HepG2 (cell line): Measurements from ENCODE around the gene PCDH12.

Experiments used
- HDAC6 ChIP-seq: fragments of 200-600 bp; sonication (generic); IDR thresholded peaks from 2 replicates; pipeline ENCODE4 v1.7.0; 2017; ENCODE audit warnings: mild to moderate bottlenecking, antibody characterized with exemption, low read length, low read depth
- KAT8 ChIP-seq: IDR thresholded peaks from 2 replicates; pipeline ENCODE4 v1.6.1; 2016; ENCODE audit warnings: missing genetic modification reagents, missing compliant biosample characterization
- MXI1 ChIP-seq: IDR thresholded peaks from 3 replicates; pipeline ENCODE4 v1.6.1; 2012; ENCODE audit warnings: low read depth, low read length, inconsistent platforms, borderline replicate concordance
- SIN3B ChIP-seq: fragments of 150-350 bp; IDR thresholded peaks from 2 replicates; pipeline ENCODE4 v1.6.1; 2014; ENCODE audit warnings: low read length
- SKIL ChIP-seq: sonication (generic); formaldehyde crosslinking; IDR thresholded peaks from 2 replicates; pipeline ENCODE4 v1.8.0; 2022; ENCODE audit warnings: missing genetic modification reagents, mild to moderate bottlenecking, moderate library complexity, borderline replicate concordance
- SP4 ChIP-seq: sonication (generic); formaldehyde crosslinking; IDR thresholded peaks from 2 replicates; pipeline ENCODE4 v1.8.1; 2023; ENCODE audit warnings: mild to moderate bottlenecking, missing genetic modification reagents
- ZBTB7A ChIP-seq: sonication (generic); formaldehyde crosslinking; IDR thresholded peaks from 2 replicates; pipeline ENCODE4 v1.8.0; 2022; ENCODE audit warnings: mild to moderate bottlenecking, missing genetic modification reagents
- ZC3H4 ChIP-seq: sonication (generic); formaldehyde crosslinking; IDR thresholded peaks from 2 replicates; pipeline ENCODE4 v1.4.0; 2020; ENCODE audit warnings: missing genetic modification reagents, borderline replicate concordance
- ZNF24 ChIP-seq: fragments of 450-650 bp; IDR thresholded peaks from 2 replicates; pipeline ENCODE4 v1.6.1; 2017; ENCODE audit warnings: antibody characterized with exemption, mild to moderate bottlenecking
- ZNF557 ChIP-seq: sonication (generic); formaldehyde crosslinking; IDR thresholded peaks from 2 replicates; pipeline ENCODE4 v1.4.0; 2020; ENCODE audit warnings: missing genetic modification reagents

- TF ChIP-seq MXI1 = no peak
- no peak for TF ChIP-seq SIN3B
- TF ChIP-seq KAT8 (CRISPR knock-in tag) = no peak
- TF ChIP-seq ZBTB7A (CRISPR knock-in tag) = no peak
- no peak for TF ChIP-seq HDAC6
- no peak for TF ChIP-seq SKIL
- no peak for TF ChIP-seq ZNF24
- TF ChIP-seq ZC3H4 (CRISPR knock-in tag) = no peak
- no peak for TF ChIP-seq SP4
- TF ChIP-seq ZNF557 = no peak
Observed at GRCh38 chr5:141948812-141949211, 9.2 kb downstream of the PCDH12 start.
